Right lobe of liver (tissue), 6 donors: ENCODE results near the gene CENPP. TPM values are rescaled to one million over a fixed set of nuclear protein-coding genes. Genes with fewer than 3 reads are reported as not detected.

Experiments
- ATAC-seq, 4 donors: fragments of 200-7000 bp; cut with Tn5 transposase; one replicate each; pipeline ENCODE4 v1.9.1; 2020; ENCODE audit warnings: mild to moderate bottlenecking in 4 of 4, moderate library complexity in 4 of 4
- DNase-seq, 3 donors: peaks; one replicate each; pipeline ENCODE4 v3.0.0-alpha.2; 2020
- H3K27ac ChIP-seq, 3 donors: fragments of 200-600 bp; one replicate each; pipeline ENCODE4 v1.8.0; 2022
- H3K27me3 ChIP-seq, 2 donors: fragments of 200-600 bp; one replicate each; pipeline ENCODE4 v1.8.0; 2022
- H3K36me3 ChIP-seq, 4 donors: fragments of 200-600 bp; sonication (generic) in 1 of 4; one replicate each; pipeline versions ENCODE4 v1.5.1 to v1.8.0; 2017 to 2022; ENCODE audit warnings: control low read depth in 1 of 4
- H3K4me1 ChIP-seq, 4 donors: fragments of 200-600 bp; sonication (generic) in 1 of 4; one replicate each; pipeline versions ENCODE4 v1.5.1 to v1.8.0; 2017 to 2022; ENCODE audit warnings: control low read depth in 1 of 4
- H3K4me3 ChIP-seq, 3 donors: fragments of 200-600 bp; one replicate each; pipeline ENCODE4 v1.8.0; 2022
- H3K9me3 ChIP-seq, 4 donors: fragments of 200-600 bp; sonication (generic) in 1 of 4; one replicate each; pipeline versions ENCODE4 v1.5.1 to v1.8.0; 2017 to 2022; ENCODE audit warnings: control low read depth in 1 of 4
- POLR2A ChIP-seq: fragments of 450-650 bp; IDR thresholded peaks from one replicate; pipeline ENCODE4 v1.6.1; 2017; ENCODE audit warnings: antibody characterized with exemption, mild to moderate bottlenecking
- WGBS: methylation state at CpG from one replicate; pipeline ENCODE4 v1.1.6; 2018; ENCODE audit warnings: low coverage, low lambda C conversion rate; ENCODE audit not compliant: insufficient coverage; ENCODE audit errors: missing lambda C conversion rate; 5-methylcytosine and 5-hydroxymethylcytosine counted together
- intact Hi-C, 2 donors: fragments of 100-400 bp; cut with DNase I; formaldehyde crosslinking; loops; one replicate each; pipeline versions ENCODE4 v1.11.2 to v1.14.1; 2022
- total RNA-seq, 6 experiments: library from RNA; depleted of rRNA in 2 of 6; stranded (reverse); fragments of >200 nt in 2 of 6; fragmentation: NEBNext Ultra II Directional in 3 of 6; extraction: Animal tissue kit (Norgen Biotek cat#: 25700) in 3 of 6; gene quantifications; one replicate each; pipeline versions ENCODE4 v1.1.0 to v1.2.4, GENCODE V29; 2016 to 2023
- TF ChIP-seq, protein P1 (sequence below), 4 donors: fragments of 200-600 bp in 3 of 4; fragments of 450-650 bp in 1 of 4; IDR thresholded peaks; one replicate each; pipeline versions ENCODE4 v1.5.1 to v1.8.0; 2016 to 2022; ENCODE audit warnings: antibody characterized with exemption in 4 of 4, mild to moderate bottlenecking in 2 of 4
- donor health status: DM: no; HTN: yes; CAD: no.
- donor health status: DM: no; HTN: no; CAD: no.
- donor health status: DM: no; HTN: no; CAD: no.
- donor health status: DM: no; HTN: yes; CAD: no.
- donor health status: DM: no; HTN: yes; CAD: no.

The CENPP gene
- total RNA-seq, 6 experiments from 2014 or later = 1.0 to 3.7 (median 1.5) TPM

DNA sequence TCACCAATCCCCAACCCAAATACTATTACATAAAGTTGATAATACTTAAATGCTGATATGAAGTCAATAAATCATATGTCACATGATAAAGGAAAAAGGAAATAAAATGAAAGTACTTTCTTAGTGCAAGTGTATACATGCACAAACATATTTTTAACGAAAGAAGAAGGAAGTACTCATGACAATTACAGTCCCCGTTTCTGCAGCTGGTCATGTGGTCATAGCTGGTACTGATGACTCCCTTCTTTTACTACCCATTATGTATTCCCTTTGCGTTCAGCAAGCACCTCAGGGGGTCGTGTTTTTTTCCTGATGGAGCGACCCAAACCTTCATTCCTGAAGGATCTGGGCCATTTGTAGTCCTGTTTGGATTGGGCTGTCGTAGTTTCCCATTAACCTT lies 27.3 kb downstream of the CENPP start:
- TF ChIP-seq POLR2A = no peak
- TF ChIP-seq, protein P1, sequence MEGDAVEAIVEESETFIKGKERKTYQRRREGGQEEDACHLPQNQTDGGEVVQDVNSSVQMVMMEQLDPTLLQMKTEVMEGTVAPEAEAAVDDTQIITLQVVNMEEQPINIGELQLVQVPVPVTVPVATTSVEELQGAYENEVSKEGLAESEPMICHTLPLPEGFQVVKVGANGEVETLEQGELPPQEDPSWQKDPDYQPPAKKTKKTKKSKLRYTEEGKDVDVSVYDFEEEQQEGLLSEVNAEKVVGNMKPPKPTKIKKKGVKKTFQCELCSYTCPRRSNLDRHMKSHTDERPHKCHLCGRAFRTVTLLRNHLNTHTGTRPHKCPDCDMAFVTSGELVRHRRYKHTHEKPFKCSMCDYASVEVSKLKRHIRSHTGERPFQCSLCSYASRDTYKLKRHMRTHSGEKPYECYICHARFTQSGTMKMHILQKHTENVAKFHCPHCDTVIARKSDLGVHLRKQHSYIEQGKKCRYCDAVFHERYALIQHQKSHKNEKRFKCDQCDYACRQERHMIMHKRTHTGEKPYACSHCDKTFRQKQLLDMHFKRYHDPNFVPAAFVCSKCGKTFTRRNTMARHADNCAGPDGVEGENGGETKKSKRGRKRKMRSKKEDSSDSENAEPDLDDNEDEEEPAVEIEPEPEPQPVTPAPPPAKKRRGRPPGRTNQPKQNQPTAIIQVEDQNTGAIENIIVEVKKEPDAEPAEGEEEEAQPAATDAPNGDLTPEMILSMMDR (IDR thresholded peaks at IDR 0.05) = no peak
- ATAC-seq (no peak), DNase-seq (no peak)
- H3K36me3 ChIP-seq = no peaks in the 10 kb centered on the region
- intact Hi-C loops = no loop called here
- H3K27ac ChIP-seq = no peak overlapping the region
- H3K27me3 ChIP-seq = no peaks in the 10 kb centered on the region
- H3K9me3 ChIP-seq = no peaks in the 10 kb centered on the region
- no peaks in the 10 kb centered on the region for H3K4me1 ChIP-seq
- 36% methylated on average over 4 of the region's 6 CpGs for WGBS
- H3K4me3 ChIP-seq = no peak overlapping the region

DNA sequence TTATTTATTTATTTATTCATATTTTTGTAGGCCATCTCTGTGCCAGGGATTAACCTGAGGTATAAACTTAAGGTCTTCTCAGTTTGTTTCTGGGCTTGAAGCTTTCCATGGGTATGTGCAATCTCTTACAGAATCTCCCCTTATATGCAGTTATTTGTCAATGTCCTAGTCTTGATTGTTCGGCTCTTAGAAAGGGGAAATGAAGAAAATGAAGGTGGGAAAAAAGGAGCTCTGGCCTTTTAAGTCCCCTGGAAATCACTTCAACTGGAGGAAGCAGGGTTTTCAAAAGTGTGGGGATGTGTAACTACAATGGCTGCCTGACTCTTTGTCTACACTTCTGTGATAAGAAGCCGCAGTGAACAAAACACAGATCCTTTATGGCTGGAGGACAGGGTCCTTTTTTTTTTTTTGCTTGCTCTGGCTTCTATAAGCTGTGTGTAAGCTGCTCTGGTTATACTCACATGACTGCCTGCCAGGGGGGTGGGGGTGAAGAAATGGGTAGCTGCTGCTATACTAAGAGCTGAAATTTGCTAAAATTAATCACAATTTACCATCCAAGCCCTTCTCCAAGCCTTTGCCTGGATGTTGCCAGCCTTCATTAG lies 33.7 kb downstream of the CENPP start:
- no peak overlapping the region for H3K4me3 ChIP-seq
- no peaks in the 10 kb centered on the region for H3K4me1 ChIP-seq
- H3K36me3 ChIP-seq = no peaks in the 10 kb centered on the region
- H3K9me3 ChIP-seq = no peaks in the 10 kb centered on the region
- no peak overlapping the region for H3K27ac ChIP-seq
- no peak for DNase-seq
- H3K27me3 ChIP-seq = no peaks in the 10 kb centered on the region
- ATAC-seq = peak in 1 of 4 donors; percentile 19
- WGBS = 67% methylated on average over 2 of the region's 2 CpGs
- no peak for TF ChIP-seq POLR2A
- TF ChIP-seq, protein P1 (IDR thresholded peaks at IDR 0.05) = no peak
- intact Hi-C loops = no loop called here

DNA sequence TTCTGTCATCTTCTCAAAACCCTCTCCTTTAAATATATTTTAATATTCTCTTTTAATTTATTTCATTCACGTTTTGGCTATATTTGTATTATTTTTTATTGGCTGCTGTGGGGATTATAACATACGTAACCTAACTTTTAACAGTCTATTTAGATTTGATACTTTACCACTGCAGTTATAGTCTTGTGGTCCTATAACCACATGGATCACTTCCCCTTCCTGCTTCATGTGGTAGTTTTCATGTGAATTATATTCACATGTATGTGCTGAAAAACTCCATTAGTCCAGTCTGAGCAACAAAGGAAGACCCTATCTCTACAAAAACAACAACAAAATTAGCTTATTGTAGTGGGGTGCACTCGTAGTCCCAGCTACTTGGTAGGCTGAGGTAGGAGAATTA lies 34.3 kb downstream of the CENPP start:
- Histone ChIP-seq H3K27ac (no peak overlapping the region), H3K36me3 (no peaks in the 10 kb centered on the region), H3K4me3 (no peak overlapping the region), H3K27me3 (no peaks in the 10 kb centered on the region), H3K9me3 (no peaks in the 10 kb centered on the region), H3K4me1 (no peaks in the 10 kb centered on the region)
- no peak for TF ChIP-seq POLR2A
- TF ChIP-seq, protein P1 (IDR thresholded peaks at IDR 0.05) = no peak
- intact Hi-C loops = no loop called here
- no peak for ATAC-seq
- WGBS = 84% methylated on average over 3 of the region's 3 CpGs
- no peak for DNase-seq

DNA sequence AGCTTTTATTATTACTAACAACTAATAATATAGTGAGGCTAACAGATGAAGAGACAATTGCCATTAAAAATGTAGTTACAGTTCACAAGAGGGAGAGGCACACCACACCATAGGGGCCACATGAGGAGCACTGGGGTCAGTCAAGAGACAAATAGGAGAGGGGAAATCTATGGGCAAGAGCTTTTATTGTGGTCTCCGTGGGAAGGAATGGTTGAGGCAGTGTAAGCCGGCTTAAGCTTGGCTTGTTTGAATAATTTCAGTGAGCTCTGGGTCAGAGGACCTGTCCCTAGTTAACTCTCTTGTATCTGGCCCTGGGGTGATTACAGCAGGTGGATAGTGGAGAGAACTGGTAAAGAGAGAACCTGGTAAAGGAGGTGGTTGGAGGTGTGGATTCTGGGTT lies 43.3 kb downstream of the CENPP start:
- no peak for DNase-seq
- H3K36me3 ChIP-seq = no peaks in the 10 kb centered on the region
- no peak overlapping the region for H3K27ac ChIP-seq
- no peak for TF ChIP-seq POLR2A
- TF ChIP-seq, protein P1 (IDR thresholded peaks at IDR 0.05) = no peak
- WGBS = 50% methylated on average over 2 of the region's 2 CpGs
- intact Hi-C loops = no loop called here
- no peaks in the 10 kb centered on the region for H3K9me3 ChIP-seq
- ATAC-seq = no peak
- H3K4me1 ChIP-seq = no peaks in the 10 kb centered on the region
- no peak overlapping the region for H3K4me3 ChIP-seq
- H3K27me3 ChIP-seq = no peaks in the 10 kb centered on the region

DNA sequence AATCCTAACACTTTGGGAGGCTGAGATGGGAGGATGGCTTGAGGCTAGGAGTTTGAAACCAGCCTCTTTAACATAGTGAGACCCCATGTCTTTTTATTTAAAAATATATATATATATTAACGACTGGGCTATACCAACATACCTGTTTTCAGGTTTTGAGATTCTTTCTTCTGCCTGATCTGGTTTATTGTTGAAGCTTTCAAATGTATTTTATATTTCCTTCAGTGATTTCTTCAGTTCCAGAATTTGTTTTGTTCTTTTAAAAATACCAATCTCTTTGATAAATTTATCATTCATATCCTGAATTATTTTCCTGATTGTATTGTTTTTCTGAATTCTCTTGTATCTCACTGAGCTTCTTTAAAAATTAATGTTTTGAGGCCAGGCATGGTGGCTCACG lies 47.4 kb downstream of the CENPP start:
- Histone ChIP-seq H3K27ac (no peak overlapping the region), H3K27me3 (no peaks in the 10 kb centered on the region), H3K4me3 (no peak overlapping the region), H3K9me3 (no peaks in the 10 kb centered on the region), H3K4me1 (no peaks in the 10 kb centered on the region), H3K36me3 (no peaks in the 10 kb centered on the region)
- DNase-seq (no peak), ATAC-seq (no peak)
- TF ChIP-seq POLR2A = no peak
- TF ChIP-seq, protein P1 (IDR thresholded peaks at IDR 0.05) = no peak
- intact Hi-C loops = no loop called here
- 95% methylated on average over 2 of the region's 2 CpGs for WGBS
